SHP77 treated with DMSO at 0.1 percent for 48 hours (cell line): ENCODE measurements around the gene COMMD3.
"Not testable (repeated sequence)": the region's sequence is repeated elsewhere in the genome, so short reads cannot be mapped to it uniquely, and the experiment has no call there.

Source experiments
- DNase-seq: peaks from one replicate; lab custom pipeline; 2025; lab: John Stamatoyannopoulos, UW

COMMD3 gene

GRCh38 chr10:22316286-22317075, at the start of gene COMMD3:
Gene COMMD3, plus strand, starts transcription at chr10:22316388. Its CDS starts 30 bp downstream, at chr10:22316418.
- DNase-seq = peak; percentile 72

GRCh38 chr10:22268503-22268902, 47.7 kb upstream of the COMMD3 start:
- DNase-seq = no peak

- DNase-seq = no peak
Observed at GRCh38 chr10:22271786-22272185, 44.4 kb upstream of the COMMD3 start.

- no peak for DNase-seq
Observed at GRCh38 chr10:22278441-22278782, 37.8 kb upstream of the COMMD3 start.

GRCh38 chr10:22280078-22280477, 36.1 kb upstream of the COMMD3 start:
- no peak for DNase-seq

GRCh38 chr10:22285130-22285529, 31.1 kb upstream of the COMMD3 start:
- no peak for DNase-seq

- DNase-seq = no peak
Observed at GRCh38 chr10:22293747-22294404, 22.3 kb upstream of the COMMD3 start.

GRCh38 chr10:22294694-22295093, 21.5 kb upstream of the COMMD3 start:
- DNase-seq = no peak

GRCh38 chr10:22301193-22301592, 15.0 kb upstream of the COMMD3 start:
- peak; percentile 16 for DNase-seq

GRCh38 chr10:22303461-22303860, 12.7 kb upstream of the COMMD3 start:
- no peak for DNase-seq

- no peak for DNase-seq
Observed at GRCh38 chr10:22305721-22306120, 10.5 kb upstream of the COMMD3 start.

GRCh38 chr10:22308390-22308789, 7.8 kb upstream of the COMMD3 start:
- no peak for DNase-seq

- DNase-seq = no peak
Observed at GRCh38 chr10:22309180-22310000, 6.8 kb upstream of the COMMD3 start.

- not testable (repeated sequence) for DNase-seq
Observed at GRCh38 chr10:22310012-22310411, 6.2 kb upstream of the COMMD3 start.

- no peak for DNase-seq
Observed at GRCh38 chr10:22310928-22311327, 5.3 kb upstream of the COMMD3 start.

- no peak for DNase-seq
Observed at GRCh38 chr10:22314852-22315251, 1.3 kb upstream of the COMMD3 start.

GRCh38 chr10:22315455-22316285, 518 bp upstream of the COMMD3 start:
- peak; percentile 30 for DNase-seq

GRCh38 chr10:22317076-22317370, 835 bp downstream of the COMMD3 start:
- no peak for DNase-seq

- no peak for DNase-seq
Observed at GRCh38 chr10:22317771-22318565, 1.8 kb downstream of the COMMD3 start.

GRCh38 chr10:22318772-22319171, 2.6 kb downstream of the COMMD3 start:
- DNase-seq = no peak

GRCh38 chr10:22319547-22319979, 3.4 kb downstream of the COMMD3 start:
- DNase-seq = no peak
